ENCODE measurements around the gene CCDC148.
A peak's percentile ranks its signal among the peaks of the same experiment; 100 is the strongest.

CCDC148 gene

DNA sequence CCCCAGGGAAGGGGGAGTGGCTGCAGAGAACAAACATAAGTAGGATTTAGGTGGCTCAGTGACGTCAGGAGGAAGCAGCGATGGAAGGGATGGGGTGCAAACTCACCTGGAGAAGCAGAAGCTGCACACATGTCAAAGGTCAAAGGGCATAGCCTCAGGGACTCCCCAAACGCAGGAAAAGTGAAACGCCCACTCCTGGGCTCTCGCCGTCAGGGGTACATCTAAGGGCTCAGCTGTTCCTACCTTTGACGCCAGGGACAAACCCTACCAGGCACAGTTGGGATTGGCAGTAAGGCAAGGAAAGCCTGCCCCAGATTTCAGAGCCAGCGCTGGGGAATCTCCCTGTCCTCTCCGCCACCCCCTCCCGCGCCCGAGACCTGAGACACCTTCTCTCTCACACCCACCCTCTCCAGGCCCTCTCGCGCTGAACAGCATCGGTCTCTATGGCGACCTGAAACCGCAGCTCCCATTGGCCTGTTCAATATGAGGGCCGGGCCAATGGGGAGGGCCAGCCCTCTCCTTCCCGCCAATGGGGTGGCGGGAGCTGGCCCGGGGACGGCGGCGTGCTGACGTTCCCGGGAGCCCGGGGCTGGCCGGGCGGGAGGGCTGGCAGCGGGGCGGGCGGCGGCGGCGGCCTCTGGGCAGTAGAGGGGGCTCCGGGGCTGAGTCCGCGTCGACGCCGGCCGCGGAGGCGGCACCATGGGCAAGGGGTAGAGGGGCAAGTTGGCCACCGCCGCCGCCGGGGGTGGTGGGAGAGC is at the start of gene CCDC148, which contains the start of gene PKP4:
Gene CCDC148 (minus strand): TSS at position 445 of the 758 bp plus-strand sequence. CDS start 314 bp downstream, at position 131.
Gene PKP4 (plus strand): TSS at position 644 of the 758 bp plus-strand sequence. CDS start 76,233 bp downstream, outside the sequence.
- DNase-seq (ENCODE audit: low read depth) = peak; percentile 83

DNA sequence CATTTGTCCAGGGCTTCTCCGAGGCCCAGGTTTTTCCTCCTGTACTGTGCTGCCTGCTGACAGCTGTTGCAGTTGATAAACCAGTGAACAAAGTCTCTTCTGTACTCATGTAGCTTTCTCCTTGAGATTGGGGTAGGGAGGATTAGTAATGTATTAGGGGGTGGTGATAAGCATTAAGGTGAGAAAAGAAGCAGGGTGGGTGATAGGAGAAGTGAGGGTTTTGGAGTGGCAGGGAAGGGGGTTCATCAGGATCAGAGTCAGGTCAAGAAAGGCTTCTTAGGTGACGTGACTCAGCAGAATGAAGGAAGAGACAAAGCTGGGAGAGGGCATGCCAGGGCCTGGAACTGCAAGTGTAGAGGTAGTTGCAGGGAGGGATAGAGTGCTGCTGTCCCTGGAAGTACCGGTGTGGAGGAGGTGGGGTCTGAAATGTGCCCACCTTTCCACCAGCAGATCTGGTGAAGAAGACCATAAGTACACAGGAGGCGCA is 48.9 kb upstream of the CCDC148 start:
- no peak for DNase-seq (ENCODE audit: low read depth)

DNA sequence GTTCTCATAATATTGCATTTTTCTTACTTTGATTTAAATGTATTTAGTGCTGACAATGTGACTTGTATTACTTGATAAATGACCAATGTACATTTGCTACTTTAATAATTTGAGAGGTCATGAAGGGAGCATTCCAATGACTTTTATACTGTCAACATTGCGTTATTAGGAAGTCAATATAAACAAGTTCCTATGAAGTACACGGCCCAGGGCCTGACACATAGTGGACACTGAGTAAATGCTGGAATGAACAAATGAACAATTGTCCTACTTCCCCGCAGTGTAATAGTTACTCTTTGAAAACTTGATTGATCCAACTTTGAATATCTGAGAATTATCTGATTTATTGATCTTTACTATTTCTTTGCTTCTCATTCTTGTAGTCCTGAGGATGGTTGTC is 47.5 kb upstream of the CCDC148 start:
- DNase-seq (ENCODE audit: low read depth) = no peak

DNA sequence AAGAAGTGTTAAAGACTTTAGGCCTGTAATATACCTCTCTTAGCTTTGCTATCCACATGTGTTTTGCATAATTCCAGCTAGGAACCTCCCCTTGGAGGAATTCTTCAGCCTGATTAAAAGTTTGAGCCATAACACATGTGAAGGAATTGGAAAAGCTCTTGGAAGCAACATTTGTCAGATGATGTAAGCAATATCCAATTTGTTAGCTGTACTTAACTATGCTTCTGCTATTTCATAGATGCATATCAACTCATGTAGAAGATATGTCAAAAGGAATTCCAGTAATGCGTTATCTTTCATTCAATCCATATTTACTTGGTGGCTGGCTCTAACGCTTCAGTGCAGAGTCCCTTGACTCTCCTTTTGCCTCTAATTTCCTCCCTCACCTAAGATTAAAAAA is 46.4 kb upstream of the CCDC148 start:
- DNase-seq (ENCODE audit: low read depth) = peak; percentile 87

DNA sequence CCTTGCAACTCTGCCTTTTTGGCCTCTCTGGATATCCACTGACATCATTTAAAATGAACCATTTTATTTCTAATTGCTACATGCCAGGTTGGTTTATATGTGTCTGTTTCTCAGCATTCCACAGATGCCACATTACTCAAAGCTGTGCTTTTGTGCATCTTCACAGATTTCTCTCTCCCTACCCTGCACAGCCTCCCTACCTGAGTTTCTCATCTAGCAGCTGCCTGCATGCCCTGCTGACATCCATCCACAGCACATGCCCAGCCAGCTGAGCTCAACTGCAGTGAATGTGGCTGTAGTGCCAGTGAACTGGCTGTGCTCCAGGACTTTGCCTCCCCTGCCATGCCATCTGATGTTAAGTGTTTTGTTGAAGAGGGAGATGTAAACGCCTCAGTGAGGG is 44.7 kb upstream of the CCDC148 start:
- DNase-seq (ENCODE audit: low read depth) = no peak

DNA sequence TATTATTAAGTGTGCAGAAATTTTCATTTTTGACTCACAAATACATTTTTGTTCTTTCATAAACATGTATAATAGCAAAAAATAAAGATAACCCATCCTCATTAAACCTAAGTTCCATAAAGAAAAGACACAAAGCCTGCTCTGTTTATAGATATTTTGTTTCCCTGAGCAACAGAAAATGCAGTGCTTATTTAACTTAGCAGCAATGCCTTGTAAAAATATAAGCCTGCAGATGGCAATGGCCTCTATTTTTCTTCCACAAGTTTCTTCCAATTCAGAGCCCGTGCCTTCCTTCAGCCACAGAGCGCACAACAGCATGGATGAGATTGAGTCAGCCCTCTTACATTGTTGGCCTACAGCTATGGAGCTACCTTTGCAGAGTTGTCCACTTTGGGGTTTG is 43.8 kb upstream of the CCDC148 start:
- no peak for DNase-seq (ENCODE audit: low read depth)

DNA sequence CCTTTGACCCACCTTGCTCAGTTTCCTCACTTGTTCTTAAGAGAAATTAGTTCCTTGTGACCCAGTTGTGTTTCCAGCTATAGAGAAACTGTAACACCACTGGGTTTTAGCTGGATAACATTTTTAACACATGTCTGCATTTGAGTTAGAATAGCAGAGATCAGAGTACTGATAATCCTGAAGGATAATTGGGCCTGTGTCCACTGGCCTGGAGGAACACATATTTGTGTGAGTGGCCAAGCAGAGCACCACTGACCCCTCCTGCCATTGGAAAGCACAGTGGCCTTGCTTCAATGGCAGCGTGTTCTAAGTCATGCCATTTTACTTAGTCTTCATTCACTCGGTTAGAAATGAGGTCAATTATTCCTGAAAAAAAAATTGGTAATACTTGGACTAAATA is 42.8 kb upstream of the CCDC148 start:
- DNase-seq (ENCODE audit: low read depth) = no peak

DNA sequence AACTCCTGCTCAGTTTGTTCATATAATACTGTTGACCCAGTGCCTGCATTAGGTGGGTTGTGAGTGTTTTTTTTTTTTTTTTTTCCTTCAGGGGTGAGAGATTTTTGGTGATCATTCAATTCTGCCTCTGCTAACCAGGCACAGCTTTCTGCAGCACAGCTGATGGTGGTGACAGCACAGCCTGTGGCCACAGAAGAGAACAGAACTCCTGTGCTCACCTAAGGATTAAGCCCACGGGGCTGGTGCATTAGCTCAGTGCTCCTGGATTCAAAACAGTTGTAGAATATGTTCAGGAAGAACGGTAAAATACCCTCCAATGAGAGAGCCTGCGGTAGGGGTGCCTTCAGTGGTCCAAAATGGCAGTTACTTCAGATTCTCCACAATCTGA is 42.2 kb upstream of the CCDC148 start:
- DNase-seq (ENCODE audit: low read depth) = no peak

DNA sequence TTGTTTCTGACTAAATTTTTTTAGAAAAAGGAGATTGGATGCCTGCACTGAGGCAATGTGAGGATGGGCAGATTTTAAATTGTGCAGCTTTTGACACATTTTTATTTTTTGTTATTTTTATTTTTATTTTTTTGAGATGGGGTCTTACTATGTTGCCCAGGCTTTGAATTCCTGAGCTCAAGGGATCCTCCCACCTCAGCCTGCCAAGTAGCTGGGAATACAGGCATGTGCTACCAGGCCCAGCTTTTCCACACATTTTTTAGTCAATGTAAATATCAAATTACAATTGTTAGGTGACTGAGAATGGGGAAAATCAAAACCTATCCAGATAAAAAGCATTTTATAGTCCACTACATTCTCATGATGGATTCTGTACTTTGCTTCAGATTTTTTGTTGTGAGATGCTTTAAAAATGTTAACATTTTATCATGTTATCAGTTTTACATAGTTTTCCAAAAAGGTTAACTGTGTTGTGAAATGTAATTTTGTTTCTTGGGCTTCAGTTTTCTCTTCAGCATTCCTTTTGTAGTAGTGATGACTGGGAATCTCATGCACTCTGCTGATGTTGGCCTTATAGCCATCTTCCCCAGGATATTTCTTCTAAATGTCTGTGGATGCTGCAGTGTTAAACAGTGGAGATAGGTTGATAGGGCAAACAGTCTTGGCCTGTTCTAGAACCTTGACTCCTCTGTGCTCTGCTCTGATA is 41.6 kb upstream of the CCDC148 start:
- DNase-seq (ENCODE audit: low read depth) = no peak

DNA sequence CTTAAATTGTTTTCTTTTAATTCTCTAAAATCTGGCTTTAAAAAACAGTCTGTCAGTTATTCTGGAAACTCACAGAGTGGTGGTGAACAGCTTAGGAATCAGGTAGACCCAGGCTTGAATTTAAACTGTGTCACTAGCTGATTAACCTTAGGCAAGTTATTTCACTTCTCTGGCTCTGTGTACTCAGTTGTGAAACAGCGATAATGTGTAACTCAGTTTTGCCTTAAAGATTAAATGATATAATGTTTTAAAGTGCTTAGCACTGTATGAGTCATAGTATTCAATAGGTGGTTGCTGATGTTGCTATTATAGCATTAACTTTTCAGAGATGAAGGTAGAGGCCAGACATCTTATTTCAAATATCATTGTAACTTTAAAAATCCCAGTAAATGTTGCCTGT is 40.9 kb upstream of the CCDC148 start:
- no peak for DNase-seq (ENCODE audit: low read depth)

DNA sequence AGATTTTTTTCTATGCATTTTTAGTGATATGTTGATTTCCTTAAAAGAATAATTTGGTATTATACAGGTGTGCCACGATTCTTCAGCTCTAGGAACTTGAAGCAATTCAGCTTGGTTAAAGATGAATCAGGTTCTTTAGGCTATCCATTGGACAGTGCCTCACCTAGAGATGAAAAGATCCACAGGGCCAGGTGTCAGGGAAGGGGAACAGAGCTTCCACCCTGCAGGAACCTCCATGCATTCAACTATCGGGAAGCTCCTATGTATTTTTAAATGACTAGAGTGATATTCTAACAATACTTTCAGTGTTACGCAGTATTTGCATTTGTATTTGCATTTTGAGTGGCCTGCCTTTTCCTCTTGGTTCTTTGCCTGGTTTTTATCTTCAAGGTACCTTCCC is 40.4 kb upstream of the CCDC148 start:
- DNase-seq (ENCODE audit: low read depth) = no peak

DNA sequence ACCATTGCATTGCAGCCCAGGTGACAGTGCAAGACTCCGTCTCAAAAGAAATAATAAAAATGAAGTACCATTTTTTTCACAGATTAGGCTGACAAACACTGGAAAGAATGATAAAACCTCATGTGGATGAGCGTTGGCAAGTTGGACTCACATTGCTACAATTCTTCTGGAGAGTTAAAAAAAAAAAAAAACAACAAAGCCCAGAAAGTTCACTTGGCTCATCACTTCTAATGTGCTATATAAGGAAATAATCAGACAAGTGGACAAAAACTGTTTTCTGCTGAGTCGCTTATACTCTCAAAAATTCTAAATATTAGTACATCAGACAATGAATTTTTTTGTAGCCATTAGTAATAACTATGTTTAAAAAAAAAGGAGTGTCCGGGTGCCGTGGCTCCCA is 38.6 kb upstream of the CCDC148 start:
- DNase-seq (ENCODE audit: low read depth) = peak; percentile 36

DNA sequence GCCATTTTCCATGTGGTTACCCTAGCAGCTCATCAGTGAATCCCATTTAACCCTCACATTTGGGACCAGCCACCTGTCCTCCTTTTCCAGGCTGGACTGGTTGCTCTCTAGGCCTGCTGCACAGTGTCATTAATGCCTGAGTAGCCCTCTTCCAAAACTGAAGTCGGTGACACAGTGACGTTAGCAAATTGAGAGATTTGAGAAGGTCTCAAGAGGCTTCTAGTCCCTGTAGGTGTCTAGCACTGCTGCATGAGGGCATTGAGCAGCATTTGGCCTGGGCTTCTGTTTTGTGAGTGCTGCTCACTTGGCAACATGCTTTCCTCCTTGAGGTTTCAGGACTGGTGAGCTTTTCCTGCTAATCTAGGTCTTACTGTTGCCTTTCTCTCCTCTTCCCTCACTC is 36.9 kb upstream of the CCDC148 start:
- no peak for DNase-seq (ENCODE audit: low read depth)

DNA sequence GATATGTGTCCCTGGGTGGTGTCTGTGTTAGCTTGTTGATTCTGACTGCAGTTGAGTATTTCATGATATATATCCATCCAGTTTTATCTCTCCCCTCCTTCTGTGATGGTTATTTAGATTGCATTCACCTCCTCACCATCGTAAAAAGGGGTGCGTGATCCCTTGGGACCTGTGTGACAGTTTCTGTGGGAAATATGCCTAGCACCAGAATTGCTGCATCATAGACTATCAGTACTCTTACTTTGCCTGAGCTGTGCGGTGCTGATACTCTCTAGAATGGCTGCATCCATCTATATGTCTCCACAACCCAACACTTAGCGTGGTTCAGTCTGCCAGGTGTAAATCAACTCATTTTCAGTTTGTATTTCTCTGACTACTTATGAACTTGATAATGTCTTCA is 34.5 kb upstream of the CCDC148 start:
- no peak for DNase-seq (ENCODE audit: low read depth)

DNA sequence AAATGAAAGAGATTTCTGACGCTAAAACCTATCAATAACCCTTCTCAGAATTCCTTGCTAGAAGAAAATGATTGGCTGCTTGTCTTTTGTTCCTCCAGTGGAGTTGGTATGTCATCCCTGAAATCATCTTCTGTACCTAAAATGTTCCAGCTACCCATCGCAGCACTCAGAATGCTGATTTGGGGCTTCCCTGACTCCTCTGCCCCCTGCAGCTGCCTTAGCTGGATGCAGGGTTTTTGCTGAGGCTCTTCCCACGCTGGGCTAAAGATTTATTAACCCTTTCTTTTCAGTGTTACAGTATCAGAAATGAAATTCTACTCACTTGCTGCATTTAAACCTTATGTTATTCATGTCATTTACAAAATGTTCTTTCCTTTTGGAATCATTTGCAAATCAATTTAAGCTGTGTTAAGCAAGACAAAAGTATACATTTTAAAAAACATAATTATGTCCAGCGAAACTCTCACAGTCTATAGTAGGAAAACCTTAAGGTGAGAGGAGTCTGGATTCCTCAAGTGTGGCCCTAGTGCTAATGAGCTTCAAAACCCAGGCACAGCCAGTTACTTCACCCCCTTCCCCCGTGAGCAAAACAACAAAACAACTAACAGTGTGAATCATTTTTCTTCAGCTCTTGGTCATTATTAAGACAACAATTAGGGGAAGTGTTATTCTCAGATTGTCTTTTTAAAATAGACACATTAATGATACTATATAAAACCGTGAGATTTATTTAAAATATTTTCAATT is 33.0 kb upstream of the CCDC148 start:
- DNase-seq (ENCODE audit: low read depth) = no peak

DNA sequence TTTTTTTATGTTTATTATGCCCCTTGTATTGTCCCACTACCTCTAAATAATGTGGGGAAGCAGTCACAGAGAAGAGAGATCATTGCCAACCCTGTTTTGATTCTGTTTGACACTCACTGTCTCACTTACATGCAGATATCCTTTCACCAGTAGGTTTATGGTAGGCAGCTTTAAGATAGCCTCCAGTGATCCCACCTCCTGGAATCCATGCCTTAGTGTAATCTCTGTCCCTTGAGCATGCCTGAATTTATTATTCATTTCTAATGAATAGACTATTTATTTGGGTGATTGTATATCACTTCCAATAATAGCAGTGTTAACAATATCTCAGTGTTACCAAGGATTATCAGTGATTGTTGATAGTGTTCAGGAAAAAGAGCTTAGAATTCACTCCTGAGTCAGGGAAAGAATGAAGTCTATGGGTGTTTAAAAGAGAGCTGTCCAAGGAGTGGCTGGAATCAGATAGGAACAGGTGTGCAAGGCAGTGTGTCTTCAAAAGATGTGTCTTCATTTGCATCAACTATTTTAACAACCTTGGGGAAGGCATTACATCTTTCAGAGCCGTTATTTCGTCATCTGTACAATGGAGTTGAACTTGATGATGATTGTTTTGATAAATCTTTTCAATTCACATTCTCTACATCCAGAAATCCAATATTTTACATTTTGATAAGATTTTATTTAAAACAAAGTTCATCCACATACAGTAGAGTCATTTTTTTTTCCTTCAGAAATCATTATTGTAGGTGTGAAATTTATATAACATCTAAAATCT is 32.1 kb upstream of the CCDC148 start:
- no peak for DNase-seq (ENCODE audit: low read depth)

DNA sequence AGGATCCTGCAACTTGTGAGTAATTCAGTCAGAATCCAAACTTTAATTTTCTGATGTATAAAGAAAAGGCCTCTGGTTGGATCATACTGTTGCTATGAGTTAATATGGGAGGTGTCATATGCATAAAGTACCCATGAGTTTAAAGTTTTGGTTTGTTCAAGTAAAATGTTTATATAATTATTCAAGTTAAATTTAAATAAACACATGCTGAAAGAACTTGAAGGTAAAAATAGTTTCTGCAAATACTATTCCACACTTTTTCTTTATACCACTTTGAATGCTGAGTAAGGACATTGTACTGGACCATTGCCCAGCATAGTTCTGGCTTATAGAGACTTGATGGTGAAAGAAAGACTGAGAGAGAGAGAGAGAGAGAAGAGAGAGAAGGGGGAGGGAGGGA is 30.9 kb upstream of the CCDC148 start:
- peak; percentile 21 for DNase-seq (ENCODE audit: low read depth)

DNA sequence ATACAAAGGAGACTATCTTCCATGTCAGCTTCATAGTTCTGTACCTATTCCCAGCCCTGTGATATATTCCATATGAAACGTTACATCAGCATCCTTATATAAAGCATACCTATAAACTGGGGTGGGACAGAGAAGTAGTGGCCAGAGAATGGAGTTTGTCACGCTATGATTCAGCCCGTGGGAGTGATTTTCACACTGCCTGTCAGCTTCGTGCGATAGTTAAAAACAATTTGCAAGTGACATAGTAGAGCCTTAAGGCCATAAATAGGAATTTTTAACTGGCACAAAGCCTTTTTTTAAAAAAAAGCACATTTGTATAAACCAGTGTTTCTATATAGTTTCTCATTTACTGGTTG is 30.4 kb upstream of the CCDC148 start:
- no peak for DNase-seq (ENCODE audit: low read depth)

DNA sequence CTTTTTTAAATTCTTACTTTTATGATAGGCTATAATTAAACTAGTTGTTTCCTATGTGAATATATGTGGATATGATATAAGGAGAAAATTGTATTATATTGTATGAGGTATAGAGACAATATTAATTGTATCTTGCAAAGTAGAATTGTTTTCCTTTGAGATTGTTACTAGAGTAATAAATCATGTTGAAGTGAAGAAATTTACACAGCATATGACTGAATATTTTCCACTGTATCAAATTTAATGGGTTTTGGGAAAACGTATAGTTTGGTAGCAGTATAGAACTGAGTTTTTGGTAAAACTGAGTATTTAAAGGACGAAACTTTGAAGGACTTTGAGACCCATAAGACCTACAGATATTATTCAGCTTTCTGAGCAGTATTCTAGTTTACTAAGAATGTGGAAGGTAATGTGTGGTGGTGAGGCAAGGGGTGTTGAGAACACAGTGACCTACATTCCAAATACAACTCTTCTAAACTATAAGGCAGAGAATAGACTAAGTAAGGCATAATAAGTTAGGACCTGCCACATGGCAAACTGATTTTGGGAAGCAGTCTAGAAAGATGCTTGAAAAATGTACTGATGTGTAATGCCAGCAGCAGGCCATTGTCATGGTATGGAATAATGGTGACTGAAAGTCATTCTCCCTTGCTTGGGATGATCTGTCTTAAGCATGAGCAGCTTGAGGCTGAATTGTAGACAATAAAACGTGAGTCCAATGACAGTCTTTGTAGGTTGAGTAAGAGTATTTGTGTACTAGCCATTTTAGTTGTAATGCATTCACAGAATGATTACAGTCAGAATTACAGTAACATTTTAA is 29.8 kb upstream of the CCDC148 start:
- DNase-seq (ENCODE audit: low read depth) = no peak

DNA sequence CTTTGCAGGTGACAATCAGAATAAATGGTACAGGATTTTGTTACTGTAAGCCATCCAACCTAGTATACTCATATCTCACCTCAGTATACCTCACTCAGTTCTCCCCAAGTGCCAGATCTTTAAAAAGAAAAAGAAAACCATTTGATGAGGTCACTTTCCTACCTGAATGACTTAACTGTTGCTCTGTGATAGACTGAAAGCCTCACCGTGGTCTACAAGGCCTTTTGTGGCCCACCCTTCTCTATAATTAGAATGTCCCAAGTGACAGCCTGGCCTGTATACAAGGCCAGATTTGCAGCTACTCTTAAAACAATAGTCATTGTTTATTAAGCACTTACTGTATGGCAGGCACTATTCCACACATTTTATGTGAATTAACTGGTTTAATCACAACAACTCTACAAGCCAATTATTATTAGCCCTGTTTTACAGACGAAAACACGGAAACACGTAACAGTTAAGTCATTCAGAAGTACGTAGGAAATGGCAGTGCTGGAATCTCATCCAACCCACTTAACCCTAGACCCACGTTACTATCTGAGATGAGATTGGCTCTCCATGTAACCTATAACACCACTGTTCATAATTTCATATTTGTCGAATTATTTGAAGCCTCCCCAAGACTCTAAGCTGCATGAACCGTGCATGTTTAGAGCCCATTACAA is 28.5 kb upstream of the CCDC148 start:
- no peak for DNase-seq (ENCODE audit: low read depth)

DNA sequence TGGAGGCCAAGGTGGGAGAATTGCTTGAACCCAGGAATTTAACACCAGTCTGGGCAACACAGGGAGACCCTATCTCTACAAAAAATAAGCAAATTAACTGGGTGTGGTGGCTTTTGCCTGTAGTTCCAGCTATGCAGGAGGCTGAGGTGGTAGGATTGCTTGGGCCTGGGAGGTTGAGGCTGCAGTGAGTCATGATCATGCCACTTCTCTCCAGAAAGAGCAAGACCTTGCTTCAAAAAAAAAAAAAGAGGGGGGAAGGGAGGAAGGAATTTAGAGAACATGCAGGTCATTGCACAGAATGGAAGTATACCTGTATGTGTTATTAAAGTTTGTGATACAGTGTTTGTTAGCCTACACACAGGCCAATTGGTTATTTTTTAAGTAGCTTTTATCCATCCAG is 26.0 kb upstream of the CCDC148 start:
- no peak for DNase-seq (ENCODE audit: low read depth)

Measured in GM04504 (cell line).